ENCODE results near the gene AGPAT4. TPM values are rescaled to one million over a fixed set of nuclear protein-coding genes. Genes with fewer than 3 reads are reported as not detected.

AGPAT4 gene
- total RNA-seq, 1 experiment from 2014 or later = 0.07 TPM

- H3K4me3 ChIP-seq = no peak overlapping the region
- H3F3A ChIP-seq (ENCODE audit: insufficient read depth, low read depth) = no peaks in the 10 kb centered on the region
- H3K4me1 ChIP-seq (replicated peaks; ENCODE audit: insufficient read depth) = no peaks in the 10 kb centered on the region
- TF ChIP-seq EZH2 (IDR thresholded peaks at IDR 0.05; ENCODE audit: low read depth) = no peak
- TF ChIP-seq, protein P1, sequence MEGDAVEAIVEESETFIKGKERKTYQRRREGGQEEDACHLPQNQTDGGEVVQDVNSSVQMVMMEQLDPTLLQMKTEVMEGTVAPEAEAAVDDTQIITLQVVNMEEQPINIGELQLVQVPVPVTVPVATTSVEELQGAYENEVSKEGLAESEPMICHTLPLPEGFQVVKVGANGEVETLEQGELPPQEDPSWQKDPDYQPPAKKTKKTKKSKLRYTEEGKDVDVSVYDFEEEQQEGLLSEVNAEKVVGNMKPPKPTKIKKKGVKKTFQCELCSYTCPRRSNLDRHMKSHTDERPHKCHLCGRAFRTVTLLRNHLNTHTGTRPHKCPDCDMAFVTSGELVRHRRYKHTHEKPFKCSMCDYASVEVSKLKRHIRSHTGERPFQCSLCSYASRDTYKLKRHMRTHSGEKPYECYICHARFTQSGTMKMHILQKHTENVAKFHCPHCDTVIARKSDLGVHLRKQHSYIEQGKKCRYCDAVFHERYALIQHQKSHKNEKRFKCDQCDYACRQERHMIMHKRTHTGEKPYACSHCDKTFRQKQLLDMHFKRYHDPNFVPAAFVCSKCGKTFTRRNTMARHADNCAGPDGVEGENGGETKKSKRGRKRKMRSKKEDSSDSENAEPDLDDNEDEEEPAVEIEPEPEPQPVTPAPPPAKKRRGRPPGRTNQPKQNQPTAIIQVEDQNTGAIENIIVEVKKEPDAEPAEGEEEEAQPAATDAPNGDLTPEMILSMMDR (conservative IDR thresholded peaks at IDR 0.05) = no peak
- intact Hi-C loops (cut with micrococcal nuclease; ENCODE audit: unreplicated experiment) = no loop called here
- no peak overlapping the region for H3K27ac ChIP-seq
- H3K79me2 ChIP-seq (ENCODE audit: low read depth) = no peaks in the 10 kb centered on the region
- H3K27me3 ChIP-seq (ENCODE audit: insufficient read depth, low read depth) = peaks cover 26% of the 10 kb centered on the region
- no peaks in the 10 kb centered on the region for H3K36me3 ChIP-seq (ENCODE audit: low read depth)
- H3K4me2 ChIP-seq = no peak overlapping the region
- DNase-seq = no peak
- H3K9me2 ChIP-seq (ENCODE audit: insufficient read depth) = no peaks in the 10 kb centered on the region
- H3K9me3 ChIP-seq (ENCODE audit: insufficient read depth, low read depth) = no peaks in the 10 kb centered on the region
- H2AFZ ChIP-seq = no peak overlapping the region
- CTCF ChIA-PET = no interaction called here
- POLR2A ChIA-PET (ENCODE audit: unreplicated experiment) = no interaction called here
- H4K20me1 ChIP-seq (ENCODE audit: insufficient read depth) = no peaks in the 10 kb centered on the region
- no TSS peak for BruUV-seq (replicated peaks)
Observed at GRCh38 chr6:161139304-161139765, 134.5 kb downstream of the AGPAT4 start.

GRCh38 chr6:161138543-161139303 lies 135.1 kb downstream of the AGPAT4 start:
- CTCF ChIA-PET = no interaction called here
- Histone ChIP-seq H3K79me2 (ENCODE audit: low read depth) (no peaks in the 10 kb centered on the region), H3K9me3 (ENCODE audit: insufficient read depth, low read depth) (no peaks in the 10 kb centered on the region), H3K36me3 (ENCODE audit: low read depth) (no peaks in the 10 kb centered on the region), H3K27me3 (ENCODE audit: insufficient read depth, low read depth) (peaks cover 20% of the 10 kb centered on the region), H3K27ac (no peak overlapping the region), H3K4me3 (no peak overlapping the region), H3K4me1 (replicated peaks; ENCODE audit: insufficient read depth) (no peaks in the 10 kb centered on the region), H3K4me2 (no peak overlapping the region), H3K9me2 (ENCODE audit: insufficient read depth) (no peaks in the 10 kb centered on the region), H2AFZ (no peak overlapping the region), H3F3A (ENCODE audit: insufficient read depth, low read depth) (no peaks in the 10 kb centered on the region), H4K20me1 (ENCODE audit: insufficient read depth) (no peaks in the 10 kb centered on the region)
- no TSS peak for BruUV-seq (replicated peaks)
- POLR2A ChIA-PET (ENCODE audit: unreplicated experiment) = no interaction called here
- intact Hi-C loops (cut with micrococcal nuclease; ENCODE audit: unreplicated experiment) = no loop called here
- DNase-seq = no peak
- no peak for TF ChIP-seq EZH2 (IDR thresholded peaks at IDR 0.05; ENCODE audit: low read depth)
- TF ChIP-seq, protein P1 (conservative IDR thresholded peaks at IDR 0.05) = no peak

DNA sequence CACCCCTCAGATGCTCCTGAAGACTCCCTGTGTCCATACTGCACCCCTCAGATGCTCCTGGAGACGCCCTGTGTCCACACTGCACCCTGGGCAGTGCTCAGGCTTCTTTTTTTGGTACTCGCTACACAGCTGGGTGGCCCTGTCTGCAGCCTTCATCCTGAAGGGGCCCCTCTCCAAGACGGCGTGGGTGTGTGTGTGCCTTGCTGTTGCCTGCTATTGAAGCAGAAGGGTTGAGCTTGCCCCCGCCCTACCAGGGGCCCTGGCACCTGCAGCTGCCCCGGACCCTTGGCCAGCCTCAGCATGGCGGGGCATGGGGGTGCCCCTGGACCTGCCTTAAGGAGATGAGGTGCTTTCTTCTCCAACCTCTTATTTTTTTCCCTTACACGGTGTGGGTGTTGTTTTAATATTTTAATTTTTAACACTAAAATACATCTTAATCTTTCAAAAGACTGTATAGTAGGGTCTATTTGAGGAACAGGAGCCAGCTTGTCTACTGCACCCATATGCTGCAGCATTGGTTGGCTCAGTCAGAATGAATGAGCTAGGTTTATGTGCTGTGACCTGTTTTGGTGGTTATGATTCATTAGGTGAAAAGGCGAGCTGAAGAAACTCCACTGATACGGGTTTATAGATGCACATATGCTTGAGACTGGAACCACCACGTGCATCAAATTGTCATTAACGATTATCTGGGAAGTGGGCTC lies 135.9 kb downstream of the AGPAT4 start:
- ChIA-PET CTCF (no interaction called here), POLR2A (ENCODE audit: unreplicated experiment) (no interaction called here)
- no peak for TF ChIP-seq EZH2 (IDR thresholded peaks at IDR 0.05; ENCODE audit: low read depth)
- H3K27me3 ChIP-seq (ENCODE audit: insufficient read depth, low read depth) = peaks cover 12% of the 10 kb centered on the region
- H3K79me2 ChIP-seq (ENCODE audit: low read depth) = no peaks in the 10 kb centered on the region
- H3K4me2 ChIP-seq = no peak overlapping the region
- no peak overlapping the region for H3K4me3 ChIP-seq
- intact Hi-C loops (cut with micrococcal nuclease; ENCODE audit: unreplicated experiment) = no loop called here
- H3K4me1 ChIP-seq (replicated peaks; ENCODE audit: insufficient read depth) = no peaks in the 10 kb centered on the region
- H3K36me3 ChIP-seq (ENCODE audit: low read depth) = no peaks in the 10 kb centered on the region
- no peak overlapping the region for H2AFZ ChIP-seq
- no peaks in the 10 kb centered on the region for H3K9me2 ChIP-seq (ENCODE audit: insufficient read depth)
- no peaks in the 10 kb centered on the region for H4K20me1 ChIP-seq (ENCODE audit: insufficient read depth)
- DNase-seq = no peak
- no peaks in the 10 kb centered on the region for H3K9me3 ChIP-seq (ENCODE audit: insufficient read depth, low read depth)
- no peaks in the 10 kb centered on the region for H3F3A ChIP-seq (ENCODE audit: insufficient read depth, low read depth)
- H3K27ac ChIP-seq = no peak overlapping the region
- BruUV-seq (replicated peaks) = no TSS peak
